Omental fat pad (tissue), 4 donors: ENCODE measurements around the gene UBE2G1. TPM values are rescaled to one million over a fixed set of nuclear protein-coding genes. Genes with fewer than 3 reads are reported as not detected.
A peak's percentile ranks its signal among the peaks of the same experiment; 100 is the strongest.
"Not testable (repeated sequence)": the region's sequence is repeated elsewhere in the genome, so short reads cannot be mapped to it uniquely, and the experiment has no call there.

Experiments used
- ATAC-seq: fragments of 150-250 bp; one replicate; pipeline ENCODE4 v1.9.1; 2016; ENCODE audit warnings: mild to moderate bottlenecking, moderate library complexity; ENCODE audit not compliant: low FRiP score
- DNase-seq: peaks from one replicate; pipeline ENCODE4 v3.0.0-alpha.2; 2019; ENCODE audit warnings: low spot score
- CTCF ChIP-seq, 3 donors: fragments of 450-650 bp; IDR thresholded peaks; one replicate each; pipeline ENCODE4 v1.5.1; 2016 to 2017; ENCODE audit warnings: antibody characterized with exemption in 3 of 3, mild to moderate bottlenecking in 3 of 3, moderate library complexity in 2 of 3
- total RNA-seq, 4 donors: library from RNA; depleted of rRNA; stranded (reverse); fragments of >200 nt; gene quantifications; one replicate each; pipeline ENCODE4 v1.1.0, GENCODE V29; 2016

The UBE2G1 gene
- total RNA-seq, 4 donors from 2014 or later = 34.7 to 45.6 (median 40.3) TPM

DNA sequence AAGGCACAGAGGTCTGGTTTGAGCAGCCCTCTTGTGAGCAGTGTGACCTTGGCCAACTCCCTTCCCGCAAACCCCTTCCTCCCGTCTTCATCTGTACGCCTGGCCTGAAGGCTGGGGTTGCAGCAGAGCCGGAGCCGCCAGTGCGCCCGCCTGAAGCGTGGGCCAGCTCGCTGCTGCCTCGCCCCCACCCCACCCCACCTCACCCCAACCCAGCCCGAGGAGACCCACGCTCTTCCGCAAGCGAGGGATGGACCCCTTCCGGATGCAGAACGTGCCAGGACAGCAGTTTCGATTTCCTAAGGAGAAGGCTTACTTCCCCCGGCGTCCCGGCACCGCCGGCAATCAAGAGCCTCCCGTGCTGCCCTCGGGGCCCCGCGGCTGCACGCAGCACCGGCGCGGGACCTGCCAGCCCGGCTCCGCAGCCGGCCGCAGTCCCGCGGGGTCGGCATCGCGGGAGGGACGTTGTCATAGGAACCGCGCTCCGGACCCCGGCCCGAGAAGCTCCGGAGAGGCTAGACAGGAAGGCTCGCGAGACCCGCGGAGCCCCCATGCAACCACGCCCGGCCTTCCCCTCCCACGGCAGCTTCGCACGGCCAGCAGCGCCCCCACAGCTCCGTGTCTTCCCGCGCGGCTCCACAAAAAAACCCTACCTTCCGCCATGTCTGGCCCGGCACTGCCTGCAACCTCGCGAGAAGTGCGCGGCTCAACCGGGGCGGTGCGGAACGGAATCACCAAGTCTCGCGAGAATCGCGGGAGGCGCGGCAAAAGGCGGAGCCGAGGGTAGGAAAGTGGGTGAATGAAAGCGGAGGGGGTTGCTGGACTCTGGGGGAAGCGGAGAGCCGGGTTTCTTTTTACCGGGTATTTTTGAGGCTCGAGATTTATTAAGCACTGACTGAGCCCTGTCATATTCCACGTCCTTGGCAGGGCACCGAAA is 102.9 kb downstream of the UBE2G1 start, which contains the start of gene ANKFY1:
Gene ANKFY1 (minus strand): TSS at position 698 of the 934 bp plus-strand sequence. CDS start 38 bp downstream, at position 660.
- TF ChIP-seq CTCF (IDR thresholded peaks at IDR 0.05) = no peak
- peak; percentile 94 for ATAC-seq
- peak; percentile 89 for DNase-seq

- ATAC-seq (no peak), DNase-seq (no peak)
- TF ChIP-seq CTCF (IDR thresholded peaks at IDR 0.05) = no peak
Observed at GRCh38 chr17:4262703-4263102, 103.8 kb downstream of the UBE2G1 start.

GRCh38 chr17:4261452-4261851 is 105.0 kb downstream of the UBE2G1 start:
- DNase-seq (no peak), ATAC-seq (no peak)
- TF ChIP-seq CTCF (IDR thresholded peaks at IDR 0.05) = no peak

DNA sequence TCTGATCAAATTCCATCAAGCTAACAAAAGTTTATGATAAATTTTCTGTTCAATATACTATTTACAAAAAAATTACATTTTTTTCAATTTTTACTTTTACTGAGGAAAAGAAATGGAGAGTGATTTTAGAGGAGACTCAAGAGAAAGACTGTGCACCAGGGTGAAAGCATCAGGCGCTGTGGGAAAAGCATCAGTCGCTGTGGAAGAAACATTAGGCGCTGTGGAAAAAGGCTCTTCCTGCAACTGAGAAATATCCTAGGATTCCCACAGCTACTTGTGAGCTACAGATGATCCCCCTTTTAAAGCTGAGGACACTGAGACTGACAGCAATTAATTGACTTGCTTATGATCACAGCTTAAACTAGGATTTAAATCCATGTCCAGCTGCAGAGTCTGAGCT is 107.6 kb downstream of the UBE2G1 start:
- TF ChIP-seq CTCF (IDR thresholded peaks at IDR 0.05) = no peak

DNA sequence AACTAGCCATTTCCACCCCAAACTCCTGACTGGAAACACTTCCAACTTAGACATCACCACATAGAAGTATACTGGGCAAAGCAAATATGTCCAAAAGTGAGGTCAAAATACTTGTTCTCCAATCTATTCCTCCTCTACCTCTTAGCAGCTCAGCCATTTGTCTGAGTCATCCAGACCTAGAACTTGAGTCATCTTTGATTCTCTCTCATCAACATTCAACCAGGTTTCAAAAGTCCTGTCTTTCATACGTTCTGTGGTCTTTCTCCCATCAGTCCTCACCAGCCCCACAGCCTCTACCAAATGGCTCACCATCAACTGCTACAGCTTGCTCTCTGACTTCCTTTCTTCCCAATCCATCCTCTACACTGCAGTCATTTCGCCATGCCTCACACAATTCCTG is 109.5 kb downstream of the UBE2G1 start:
- DNase-seq (no peak), ATAC-seq (no peak)
- TF ChIP-seq CTCF (IDR thresholded peaks at IDR 0.05) = no peak

More for the DNA sequence above, 107.6 kb downstream of the UBE2G1 start:
- DNase-seq (no peak), ATAC-seq (no peak)

- not testable (repeated sequence) for DNase-seq, ATAC-seq
Observed at GRCh38 chr17:4255271-4255670, 111.2 kb downstream of the UBE2G1 start.

- no peak for ATAC-seq
- no peak for TF ChIP-seq CTCF (IDR thresholded peaks at IDR 0.05)
- no peak for DNase-seq
Observed at GRCh38 chr17:4250887-4251286, 115.6 kb downstream of the UBE2G1 start.
